GM21515 (cell line): Measurements from ENCODE around the gene MDM4.
"Not testable (repeated sequence)": the region's sequence is repeated elsewhere in the genome, so short reads cannot be mapped to it uniquely, and the experiment has no call there.

ENCODE experiments used
- ATAC-seq: cut with Tn5 transposase; IDR thresholded peaks from one replicate; pipeline ENCODE4 v1.9.1; 2021; ENCODE audit not compliant: unreplicated experiment

Gene MDM4

GRCh38 chr1:204516180-204516879 lies at the start of gene MDM4:
Gene MDM4 (plus strand): TSS chr1:204516406. CDS start chr1:204525519, 9,113 bp downstream.
- peak; percentile 76 for ATAC-seq

GRCh38 chr1:204466416-204467405 lies 49.5 kb upstream of the MDM4 start:
- ATAC-seq = no peak

- ATAC-seq = no peak
Measured at GRCh38 chr1:204468206-204468605, 48.0 kb upstream of the MDM4 start.

GRCh38 chr1:204468766-204469302 lies 47.4 kb upstream of the MDM4 start:
- ATAC-seq = no peak

- no peak for ATAC-seq
Measured at GRCh38 chr1:204469304-204469703, 46.9 kb upstream of the MDM4 start.

- ATAC-seq = no peak
Measured at GRCh38 chr1:204471687-204472086, 44.5 kb upstream of the MDM4 start.

GRCh38 chr1:204472660-204473059 lies 43.5 kb upstream of the MDM4 start:
- ATAC-seq = no peak

- ATAC-seq = no peak
Measured at GRCh38 chr1:204473400-204473965, 42.7 kb upstream of the MDM4 start.

GRCh38 chr1:204475656-204476432 lies 40.4 kb upstream of the MDM4 start:
- no peak for ATAC-seq

- no peak for ATAC-seq
Measured at GRCh38 chr1:204476563-204476962, 39.6 kb upstream of the MDM4 start.

- no peak for ATAC-seq
Measured at GRCh38 chr1:204477036-204477740, 39.0 kb upstream of the MDM4 start.

GRCh38 chr1:204478172-204478899 lies 37.9 kb upstream of the MDM4 start:
- ATAC-seq = no peak

- no peak for ATAC-seq
Measured at GRCh38 chr1:204478921-204479320, 37.3 kb upstream of the MDM4 start.

- no peak for ATAC-seq
Measured at GRCh38 chr1:204479387-204480136, 36.6 kb upstream of the MDM4 start.

GRCh38 chr1:204480515-204480914 lies 35.7 kb upstream of the MDM4 start:
- no peak for ATAC-seq

- no peak for ATAC-seq
Measured at GRCh38 chr1:204483791-204484190, 32.4 kb upstream of the MDM4 start.

GRCh38 chr1:204486513-204487255 lies 29.5 kb upstream of the MDM4 start:
- not testable (repeated sequence) for ATAC-seq

GRCh38 chr1:204487256-204487615 lies 29.0 kb upstream of the MDM4 start:
- ATAC-seq = no peak
